GM11168 (cell line): ENCODE data around the gene ROBO1.
"Not testable (repeated sequence)": the region's sequence is repeated elsewhere in the genome, so short reads cannot be mapped to it uniquely, and the experiment has no call there.

Source experiments
- in situ Hi-C: fragments of 300-500 bp; cut with MboI; formaldehyde crosslinking; loops from one replicate; pipeline ENCODE4 v1.12.0; 2022; ENCODE audit warnings: low sequenced_read_pairs; ENCODE audit not compliant: unreplicated experiment

Gene ROBO1

DNA sequence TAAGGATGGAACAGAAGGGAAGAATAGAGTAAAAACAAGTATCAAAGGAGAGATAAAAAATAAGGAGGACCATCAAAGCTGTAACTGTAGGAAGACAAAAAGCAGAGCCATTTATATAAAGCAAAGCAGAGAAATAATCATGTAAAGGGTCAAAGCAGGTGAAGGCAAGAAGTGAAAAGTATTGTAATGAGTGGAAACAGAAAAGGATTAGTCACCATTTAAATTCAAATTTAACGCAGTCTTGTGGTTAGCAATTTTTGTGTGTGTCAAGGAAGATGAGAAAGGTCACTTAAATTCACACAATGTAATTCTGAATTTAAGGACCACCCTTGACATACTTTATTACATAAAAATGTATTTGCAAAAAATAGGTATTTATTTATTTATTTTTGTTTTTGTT lies 567.8 kb downstream of the ROBO1 start:
- in situ Hi-C loops = no loop called here

DNA sequence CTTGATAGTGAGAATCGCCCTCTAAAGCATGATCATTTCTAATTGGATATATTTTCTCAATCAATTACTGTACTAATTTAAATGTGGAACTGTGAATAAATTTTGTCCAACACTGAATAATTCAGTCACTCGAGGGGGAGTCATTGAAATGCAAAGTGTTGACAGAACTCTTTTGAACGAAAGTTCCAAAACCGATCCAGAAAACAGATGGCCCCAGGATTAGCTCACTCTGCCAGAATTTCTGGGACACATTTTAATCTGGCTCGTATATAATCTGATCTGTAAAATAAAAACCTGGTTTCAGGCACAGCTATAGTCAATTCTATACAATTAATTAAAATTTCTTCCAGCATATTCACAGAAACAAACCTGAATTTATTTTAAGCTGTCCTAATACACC lies 580.4 kb downstream of the ROBO1 start:
- in situ Hi-C loops = no loop called here

DNA sequence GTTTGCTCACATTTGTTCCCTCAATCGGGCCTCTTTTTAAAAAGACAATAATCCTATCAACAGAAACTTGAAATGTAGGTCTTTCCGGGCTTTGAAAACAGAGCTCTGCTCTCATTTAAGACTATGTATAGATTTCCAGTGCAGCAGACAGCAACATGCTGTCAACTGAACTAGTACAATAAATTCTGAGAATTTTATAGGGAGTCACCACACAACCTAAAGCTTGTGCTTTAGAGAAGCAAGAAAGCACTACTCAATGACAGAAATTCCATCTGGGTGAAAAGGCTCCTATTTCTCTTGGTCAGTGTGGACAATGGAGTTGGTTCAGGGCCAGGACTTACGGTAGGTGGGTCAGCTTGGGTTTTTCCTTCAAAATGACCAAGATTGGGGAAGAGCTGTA lies 583.5 kb downstream of the ROBO1 start:
- in situ Hi-C loops = no loop called here

DNA sequence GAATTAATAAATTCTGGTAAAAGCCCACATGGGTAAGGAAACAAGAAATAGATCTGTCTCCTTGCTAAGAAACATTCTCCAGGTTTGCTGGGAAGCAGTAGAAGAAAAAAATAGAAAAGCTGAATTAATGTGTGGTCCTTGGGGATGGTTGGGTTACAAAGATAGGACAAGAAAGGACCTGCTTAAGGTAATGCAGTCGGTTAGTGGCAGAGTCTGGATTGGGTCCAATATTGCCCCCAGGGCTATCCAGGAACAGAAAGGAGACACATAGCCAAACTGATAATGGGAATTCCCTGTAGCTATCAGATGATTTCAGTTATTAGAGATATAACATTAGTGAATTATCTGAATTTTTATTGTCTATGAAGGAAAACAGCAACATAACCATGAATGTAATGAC lies 584.3 kb downstream of the ROBO1 start:
- in situ Hi-C loops = no loop called here

DNA sequence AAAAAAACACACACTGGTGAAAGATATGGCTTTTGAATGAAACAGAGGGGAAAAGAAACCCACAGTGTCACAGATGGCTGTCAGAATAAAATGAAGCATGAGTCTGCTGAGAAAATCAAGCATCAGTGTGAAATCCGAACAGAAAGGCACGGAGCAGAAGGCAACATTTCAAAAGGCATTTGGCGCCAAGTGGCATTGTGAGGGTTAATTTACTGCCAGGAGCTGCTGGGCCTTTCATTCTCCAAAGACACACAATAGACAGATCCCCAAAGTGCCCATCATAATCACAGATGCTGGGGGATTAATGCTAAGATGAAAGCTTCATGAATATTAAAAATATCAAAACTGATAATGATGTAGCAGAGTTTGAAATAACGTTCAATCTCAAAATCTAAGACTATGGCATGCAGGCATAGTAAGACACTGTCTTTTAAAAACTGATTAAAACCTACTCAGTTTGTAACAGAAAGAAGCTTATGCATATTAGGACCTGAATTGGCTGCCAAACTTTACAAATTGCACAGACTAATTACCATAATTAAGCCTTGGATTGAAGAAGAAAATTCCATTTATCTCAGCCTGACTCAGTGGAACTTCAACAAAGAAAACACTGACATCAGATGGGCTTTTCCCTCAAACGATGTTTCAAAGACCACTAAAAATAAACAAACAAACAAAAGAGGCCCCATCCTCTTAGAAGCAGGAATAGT lies 589.2 kb downstream of the ROBO1 start:
- in situ Hi-C loops = no loop called here

DNA sequence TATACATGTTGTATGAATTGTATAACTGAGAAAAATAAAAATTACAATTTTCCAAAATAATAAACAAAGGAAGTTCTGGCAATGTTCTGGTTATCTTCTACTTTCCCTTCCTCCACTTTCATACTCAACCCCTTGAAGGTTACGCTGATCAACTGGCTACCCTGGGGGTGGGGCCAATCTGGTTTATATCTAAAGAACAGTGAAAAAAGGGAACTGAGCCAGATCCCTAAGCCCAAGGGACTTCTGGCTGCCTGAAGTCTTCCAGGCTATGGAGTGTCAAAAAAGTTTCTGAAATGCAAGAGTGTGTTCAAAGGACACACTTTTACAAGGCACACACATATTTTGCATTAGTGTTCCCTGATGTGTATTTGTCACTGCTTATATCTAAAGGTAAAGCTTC lies 591.9 kb downstream of the ROBO1 start:
- in situ Hi-C loops = no loop called here

DNA sequence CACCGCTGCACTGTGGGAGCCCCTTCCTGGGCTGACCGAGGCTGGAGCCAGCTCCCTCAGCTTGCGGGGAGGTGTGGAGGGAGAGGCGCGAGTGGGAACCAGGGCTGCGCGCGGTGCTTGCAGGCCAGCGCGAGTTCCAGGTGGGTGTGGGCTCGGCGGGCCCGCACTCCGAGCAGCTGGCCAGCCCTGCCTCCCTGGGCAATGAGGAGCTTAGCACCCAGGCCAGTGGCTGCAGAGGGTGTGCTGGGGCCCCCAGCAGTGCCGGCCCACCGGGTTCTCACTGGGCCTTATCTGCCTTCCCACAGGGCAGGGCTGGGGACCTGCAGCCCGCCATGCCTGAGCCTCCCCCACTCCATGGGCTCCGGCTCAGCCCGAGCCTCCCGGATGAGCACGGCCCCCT lies 594.5 kb downstream of the ROBO1 start:
- in situ Hi-C loops = not testable (repeated sequence)

DNA sequence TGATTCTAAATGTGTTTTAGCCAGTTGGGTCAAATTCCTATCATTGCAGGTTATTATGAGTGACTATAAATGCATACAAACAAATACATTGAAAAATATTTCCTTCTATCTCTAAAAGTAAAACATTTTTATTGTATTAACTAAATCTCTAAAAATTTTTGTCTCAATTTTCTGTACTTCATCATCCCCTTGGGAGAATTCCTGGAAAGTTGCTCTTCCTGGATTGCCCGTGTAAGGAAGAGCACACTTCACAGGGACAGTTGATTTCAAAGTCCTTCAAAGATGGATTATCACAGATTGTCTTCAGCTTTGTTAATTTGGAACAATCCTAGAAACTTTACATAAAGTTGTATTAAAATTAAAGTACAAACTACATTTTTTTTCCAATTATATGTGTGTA lies 595.6 kb downstream of the ROBO1 start:
- in situ Hi-C loops = no loop called here

DNA sequence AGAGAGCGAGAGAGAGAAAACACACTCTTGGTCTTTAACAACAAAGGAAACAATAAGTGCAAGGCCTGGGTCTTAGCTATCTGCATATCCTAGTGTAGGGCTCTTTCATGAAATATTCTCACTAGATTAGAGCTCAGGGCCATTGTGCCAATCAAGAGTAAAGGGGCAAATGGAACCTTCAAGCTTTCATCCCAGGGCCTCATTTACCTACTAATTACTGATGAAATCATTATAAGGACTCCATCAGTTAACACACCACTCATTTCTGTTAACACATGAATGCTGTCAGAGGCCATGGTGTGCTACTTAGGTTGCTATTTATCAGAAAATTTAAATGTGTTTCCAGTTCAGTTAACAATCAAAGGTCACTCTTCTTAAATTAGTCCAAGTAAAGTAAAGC lies 597.8 kb downstream of the ROBO1 start:
- in situ Hi-C loops = no loop called here

DNA sequence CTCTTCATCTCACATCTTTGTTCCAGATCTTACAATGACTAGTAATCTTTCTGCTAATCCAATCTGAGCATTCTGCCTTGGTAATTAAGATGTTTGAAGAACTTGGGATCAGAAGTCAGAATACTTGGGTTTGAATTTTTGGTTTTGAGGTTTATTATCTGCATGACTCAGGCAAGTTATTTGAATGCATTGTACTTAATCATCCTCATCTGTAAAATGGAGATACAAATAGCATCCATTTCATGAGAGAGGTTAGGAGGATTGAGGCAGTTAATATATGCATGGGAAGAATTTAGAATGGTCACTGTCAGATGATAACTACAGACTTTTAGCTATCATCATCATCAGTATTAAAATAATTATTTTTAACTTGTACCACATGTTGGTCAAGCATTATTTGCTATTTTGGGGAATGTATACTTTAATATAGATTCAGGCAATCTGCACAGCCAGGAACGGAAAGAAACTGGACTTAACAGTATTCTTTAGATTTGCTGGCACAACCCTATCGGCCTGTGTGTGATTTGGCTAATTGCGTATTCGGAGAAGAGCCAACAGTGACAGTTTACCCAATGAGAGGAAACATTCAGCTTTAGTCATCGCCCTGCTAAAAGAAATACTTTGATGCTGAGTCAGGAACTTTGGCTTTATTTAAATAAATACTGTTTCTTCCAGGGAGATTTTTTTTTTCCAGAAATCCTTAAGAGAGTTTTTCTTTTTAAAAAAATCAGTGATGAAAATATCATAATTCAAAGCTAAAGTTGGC lies 600.0 kb downstream of the ROBO1 start:
- in situ Hi-C loops = no loop called here

DNA sequence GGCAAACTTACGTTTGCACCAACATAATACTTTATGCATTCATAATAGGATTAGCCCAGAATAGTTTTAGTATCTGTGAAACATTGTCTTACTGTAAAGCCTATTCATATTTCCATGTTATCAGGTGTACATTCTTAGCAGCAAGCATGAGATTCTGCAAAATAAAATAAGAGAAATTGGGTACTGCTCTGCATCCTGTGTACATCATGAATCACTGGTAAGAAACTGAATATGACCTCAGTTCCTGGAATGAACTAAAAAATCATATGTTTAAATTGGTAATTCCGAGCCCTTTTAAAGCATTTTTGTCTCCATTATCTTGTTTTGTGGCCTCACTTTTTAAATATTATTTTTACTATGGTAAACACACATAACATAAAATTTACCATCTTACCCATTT lies 605.1 kb downstream of the ROBO1 start:
- in situ Hi-C loops = no loop called here

DNA sequence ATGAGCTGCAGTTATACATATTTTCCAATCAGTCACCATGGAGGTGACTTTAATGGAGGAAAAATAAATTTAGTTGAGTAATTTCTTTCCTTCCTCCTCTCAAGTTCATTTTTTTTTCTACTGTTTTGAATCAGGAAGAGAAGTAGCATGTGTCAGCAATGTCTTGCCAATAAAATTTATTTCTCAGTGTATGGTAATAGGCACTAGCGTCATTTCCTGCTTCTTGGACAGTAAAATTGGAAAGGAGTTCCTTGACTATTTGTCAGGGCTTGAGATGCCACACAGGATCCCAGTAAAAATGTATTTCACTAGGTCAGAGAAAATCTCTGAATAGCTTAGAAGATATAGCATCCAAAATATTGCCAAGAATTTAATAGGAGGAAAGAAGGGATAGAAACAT lies 605.9 kb downstream of the ROBO1 start:
- in situ Hi-C loops = no loop called here

DNA sequence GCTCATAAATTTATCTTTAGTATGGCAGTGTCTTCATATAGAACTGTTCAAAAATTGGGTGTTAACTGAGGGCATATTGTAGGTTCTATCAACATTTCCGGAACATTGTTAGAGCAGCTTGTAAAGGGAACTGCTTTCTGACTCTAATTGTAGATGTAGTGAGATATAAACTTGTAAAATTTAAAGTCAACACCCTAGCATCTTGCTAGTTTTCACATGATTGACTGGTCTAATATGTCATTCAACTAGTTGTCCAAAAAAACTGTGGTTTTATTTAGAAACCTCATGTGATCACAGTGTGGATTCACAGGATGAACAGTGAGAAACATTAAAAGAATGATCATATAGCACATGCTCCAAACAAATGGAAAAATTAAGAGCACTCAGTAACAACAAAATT lies 607.4 kb downstream of the ROBO1 start:
- in situ Hi-C loops = no loop called here

DNA sequence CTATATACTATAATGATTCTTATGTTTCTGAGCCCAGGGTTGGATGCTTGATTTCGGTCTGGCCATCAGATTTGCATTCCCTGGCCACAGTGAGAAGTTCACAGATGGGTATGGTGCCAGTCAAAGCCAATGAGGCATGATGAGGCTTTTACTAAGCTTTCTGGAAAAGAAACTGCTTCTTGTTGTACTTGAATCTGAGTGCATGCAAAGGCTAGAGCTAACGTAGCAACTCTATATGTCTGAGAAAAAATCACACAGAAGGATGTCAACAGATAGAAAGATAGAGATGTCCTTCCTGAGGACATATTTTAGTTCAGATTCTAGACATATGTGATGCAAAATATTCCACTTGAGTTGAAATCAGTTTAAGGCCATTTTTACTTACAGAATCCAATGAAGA lies 608.1 kb downstream of the ROBO1 start:
- in situ Hi-C loops = no loop called here

DNA sequence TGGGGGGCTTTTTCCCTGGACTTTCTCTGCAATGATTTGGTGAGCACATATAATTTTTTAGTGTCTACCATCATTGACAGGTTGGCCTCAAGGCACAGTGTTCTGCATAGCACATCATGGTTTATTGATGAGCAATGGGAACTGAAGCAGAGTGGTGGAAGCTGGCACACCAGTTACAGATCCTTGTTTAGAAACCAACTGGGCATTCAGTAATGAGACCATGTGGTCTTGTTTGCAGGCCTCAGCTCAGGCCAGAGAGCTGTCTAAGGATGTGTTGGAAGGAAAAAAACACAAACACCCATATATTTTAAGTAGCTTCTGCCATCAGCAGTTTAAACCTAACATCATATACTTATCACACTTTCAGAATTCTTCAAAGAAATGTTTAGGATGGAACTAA lies 610.6 kb downstream of the ROBO1 start:
- in situ Hi-C loops = no loop called here

DNA sequence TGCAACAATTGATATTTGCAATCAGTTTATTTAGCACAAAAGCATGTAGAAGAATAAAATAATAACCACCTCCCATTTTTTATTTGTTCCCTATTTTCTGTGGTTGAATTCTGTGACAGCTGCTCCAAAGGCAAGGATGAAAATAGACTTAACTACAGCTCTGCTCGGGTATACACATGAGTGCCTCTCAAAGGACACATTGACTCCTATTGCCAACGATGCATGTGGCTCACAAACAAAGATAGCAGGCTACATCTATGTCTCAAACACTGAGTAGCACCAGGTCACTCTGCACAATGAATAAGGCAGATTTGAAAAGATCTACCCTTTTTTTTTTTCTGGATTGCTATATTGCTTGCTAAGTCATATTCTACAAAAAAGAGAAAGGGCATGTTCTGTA lies 612.9 kb downstream of the ROBO1 start:
- in situ Hi-C loops = no loop called here

DNA sequence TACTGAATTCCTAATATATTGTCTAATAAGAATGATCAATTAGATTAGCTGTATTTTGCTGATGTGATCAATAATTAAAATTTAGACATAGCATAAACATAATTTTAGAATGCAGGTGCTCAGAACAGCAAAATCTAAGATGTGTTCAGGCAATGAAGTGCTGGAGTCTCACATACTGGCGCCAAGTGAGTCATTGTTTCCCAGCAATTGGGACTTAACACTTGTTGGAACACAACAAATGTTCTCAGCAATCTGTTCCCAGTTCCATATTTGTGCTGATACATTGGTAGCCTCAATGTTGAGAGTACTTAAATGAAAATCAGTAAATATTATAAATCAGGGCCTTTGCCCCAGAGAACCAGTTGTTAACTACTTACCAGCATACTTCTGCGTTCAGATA lies 619.0 kb downstream of the ROBO1 start:
- in situ Hi-C loops = no loop called here

DNA sequence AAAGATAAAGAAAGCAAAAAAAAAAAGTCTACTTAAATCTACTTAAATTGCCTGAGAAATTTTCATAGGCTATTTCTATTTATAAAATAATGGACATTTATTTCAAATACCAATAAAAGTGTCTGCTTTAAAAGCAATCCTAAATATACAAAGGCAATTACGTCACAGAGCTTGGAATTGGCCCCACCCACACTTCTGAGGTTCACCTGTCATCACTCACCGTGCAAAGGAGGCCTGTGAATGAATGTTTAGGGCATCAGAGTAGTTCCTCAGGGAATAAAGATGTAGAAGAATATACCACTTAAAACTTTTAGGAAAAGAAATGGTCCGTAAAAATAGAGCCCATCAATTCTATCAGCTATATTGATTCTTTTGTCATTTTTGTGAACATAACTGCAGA lies 621.8 kb downstream of the ROBO1 start:
- in situ Hi-C loops = no loop called here

DNA sequence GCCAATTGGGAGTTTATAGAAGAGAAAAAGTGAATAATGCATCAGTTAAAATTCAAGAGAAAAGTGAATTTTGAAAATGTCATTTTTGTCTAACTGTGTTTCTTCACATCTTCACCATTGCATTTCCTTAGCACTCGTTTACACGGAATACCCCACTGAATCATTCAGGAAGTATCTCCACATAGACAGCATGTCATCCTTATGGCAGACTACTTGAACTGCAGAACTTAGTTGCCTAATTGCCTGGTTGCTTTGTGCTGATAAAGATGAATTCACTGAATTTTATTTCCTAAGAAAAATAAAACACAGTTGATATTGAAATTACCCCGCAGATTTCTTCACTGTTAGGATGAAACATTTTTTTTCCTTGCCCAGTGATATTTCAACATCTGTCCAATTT lies 627.1 kb downstream of the ROBO1 start:
- in situ Hi-C loops = no loop called here

DNA sequence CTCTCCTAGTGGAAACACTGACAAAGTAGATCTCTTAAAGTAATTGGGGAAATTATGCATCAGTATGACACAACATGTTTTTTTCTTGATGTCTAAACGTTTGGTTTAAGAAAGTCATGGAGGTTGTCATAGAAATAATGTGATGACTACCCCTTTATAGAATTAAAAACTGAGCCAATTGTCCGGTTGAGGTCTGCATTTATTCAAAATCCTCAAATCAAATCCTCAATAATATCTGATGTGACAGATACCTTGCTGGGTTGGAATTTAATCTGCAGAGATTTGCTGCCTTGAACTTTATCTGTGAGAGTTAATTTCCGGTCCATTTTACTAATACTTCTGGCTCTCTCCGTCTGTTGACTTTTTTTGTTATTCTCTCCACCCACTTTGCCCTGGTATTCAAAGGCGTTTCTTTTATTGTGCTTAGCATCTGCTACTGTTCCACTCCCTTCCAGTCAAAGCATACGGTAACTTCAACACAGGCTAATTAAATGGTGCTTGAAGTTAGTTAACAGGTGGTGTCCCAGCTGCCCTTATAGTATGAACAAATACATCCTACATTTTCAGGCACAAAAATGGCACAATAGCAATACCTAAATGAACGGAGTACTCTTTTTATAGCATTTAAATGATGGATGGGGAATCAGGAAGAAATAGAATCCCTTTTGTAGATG lies 628.3 kb downstream of the ROBO1 start:
- in situ Hi-C loops = no loop called here

DNA sequence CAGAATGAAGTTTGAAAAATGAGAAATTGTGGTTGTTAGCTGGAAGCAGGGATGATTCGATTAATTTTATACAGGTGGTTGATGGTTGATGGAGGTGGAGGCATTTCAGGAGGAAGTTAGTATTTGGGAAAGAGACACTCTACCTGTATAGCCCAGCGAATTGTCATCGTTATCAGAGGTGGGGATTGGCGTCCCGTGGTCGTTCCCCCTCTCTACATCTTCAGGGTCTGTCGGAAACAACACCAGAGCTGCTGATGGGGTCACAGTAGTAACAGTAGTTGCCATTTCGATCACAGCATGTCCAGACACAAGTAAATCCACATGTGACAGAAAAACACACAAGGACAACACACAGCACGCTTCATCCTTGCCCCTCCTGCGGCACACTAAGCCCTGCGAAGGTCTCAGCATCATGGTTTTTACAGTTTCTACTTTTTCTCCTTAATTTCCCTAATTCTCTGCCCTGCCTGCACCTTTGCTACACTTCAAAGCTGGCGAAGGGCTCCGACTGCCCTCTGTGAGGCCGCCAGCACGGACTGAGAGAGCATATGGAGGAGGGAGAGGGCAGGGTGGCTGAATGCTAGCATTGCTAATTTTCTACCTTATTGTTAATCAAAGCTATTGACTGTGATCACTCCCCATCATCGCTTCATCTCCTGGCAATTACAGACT lies 642.3 kb downstream of the ROBO1 start:
- in situ Hi-C loops = no loop called here
